GM18505 (cell line): ENCODE data around the gene RASL10B.

Experiments used
- ATAC-seq: cut with Tn5 transposase; IDR thresholded peaks from one replicate; pipeline ENCODE4 v1.9.1; 2021; ENCODE audit not compliant: unreplicated experiment
- POLR2A ChIP-seq: IDR thresholded peaks from 4 replicates; pipeline ENCODE4 v1.6.1; 2011; ENCODE audit warnings: borderline replicate concordance; ENCODE audit not compliant: insufficient read depth, insufficient read length; ENCODE audit errors: extremely low read depth

Gene RASL10B

GRCh38 chr17:35788477-35789368, 57.3 kb downstream of the RASL10B start:
- no peak for ATAC-seq
- no peak for TF ChIP-seq POLR2A

GRCh38 chr17:35790841-35791240, 59.4 kb downstream of the RASL10B start:
- no peak for TF ChIP-seq POLR2A
- no peak for ATAC-seq

- TF ChIP-seq POLR2A: no peak
- ATAC-seq: no peak
Measured at GRCh38 chr17:35791681-35792350, 60.4 kb downstream of the RASL10B start.
